H1 (cell line): ENCODE results near the gene CTXN1. TPM values are rescaled to one million over a fixed set of nuclear protein-coding genes. Genes with fewer than 3 reads are reported as not detected.

Experiments
- CBX5 ChIP-seq: fragments of 300-800, 300-1000 bp; sonication (generic); IDR thresholded peaks from 2 replicates; pipeline ENCODE4 v1.7.1; 2016; ENCODE audit warnings: antibody characterized with exemption, low read length, low read depth
- EP300 ChIP-seq, 2 experiments: IDR thresholded peaks; 1 replicate in 1 of 2; 2 replicates in 1 of 2; pipeline ENCODE4 v1.6.1; 2011 to 2012; ENCODE audit warnings: low read depth in 2 of 2, low read length in 2 of 2, mild to moderate bottlenecking in 2 of 2, borderline replicate concordance in 1 of 2, inconsistent platforms in 1 of 2, moderate library complexity in 1 of 2
- POLR2AphosphoS5 ChIP-seq: IDR thresholded peaks from 2 replicates; pipeline ENCODE4 v1.6.1; 2011; ENCODE audit warnings: low read depth, low read length
- SUZ12 ChIP-seq: fragments of 200-600 bp; sonication (generic); IDR thresholded peaks from 2 replicates; pipeline ENCODE4 v1.6.1; 2012; ENCODE audit warnings: mild to moderate bottlenecking, inconsistent platforms, low read length, moderate library complexity, mixed read lengths
- polyA plus RNA-seq, 7 experiments: library from polyadenylated mRNA; depleted of rRNA in 3 of 7; stranded (reverse) in 5 of 7; unstranded in 2 of 7; fragments of >200 nt in 5 of 7; fragments of 200-250 nt in 2 of 7; gene quantifications; 1 replicate in 5 of 7; 2 replicates in 1 of 7; 4 replicates in 1 of 7; pipeline versions ENCODE4 v1.2.1 to v1.2.3, GENCODE V29; 2011 to 2013; ENCODE audit warnings: missing spikeins in 2 of 7, mixed read lengths in 2 of 7
- total RNA-seq: library from RNA; stranded (reverse); fragmentation: NEBNext Ultra II Directional; extraction: Animal tissue kit (Norgen Biotek cat#: 25700); gene quantifications from 2 replicates; pipeline ENCODE4 v1.2.1, GENCODE V29; 2021

CTXN1 gene
- total and polyA plus RNA-seq, 2 of the 8 experiments (the other 6 are each of a cell fraction or from before 2014, with no cell fraction given), result 16.4 to 58.0 TPM

- no peak for TF ChIP-seq SUZ12
- TF ChIP-seq POLR2AphosphoS5, result no peak
- TF ChIP-seq EP300 (IDR thresholded peaks at IDR 0.05; ENCODE audit: borderline replicate concordance in 1 of 2, low read depth in 2 of 2, low read length in 2 of 2), result no peak
- TF ChIP-seq CBX5, result no peak
Measured at GRCh38 chr19:7879836-7880235, 46.1 kb downstream of the CTXN1 start (continued).
